ENCODE measurements around the gene CHST6. TPM values are rescaled to one million over a fixed set of nuclear protein-coding genes. Genes with fewer than 3 reads are reported as not detected.

Gene CHST6
- total and polyA plus RNA-seq, 10 of the 15 experiments (the other 5 are each of a cell fraction or from before 2014, with no cell fraction given), result 0.14 to 2.5 (median 0.51) TPM

- no peaks in the 10 kb centered on the region for H3K79me2 ChIP-seq (ENCODE audit: control insufficient read depth, insufficient read depth, low read length)
- WGBS (ENCODE audit: insufficient coverage, insufficient replicate concordance, low lambda C conversion rate, missing lambda C conversion rate), result 82% methylated on average over 29 of the region's 29 CpGs
- no peaks in the 10 kb centered on the region for H3K9me3 ChIP-seq (replicated peaks; ENCODE audit: control insufficient read depth, insufficient read depth, low read length)
- no peaks in the 10 kb centered on the region for H3K36me3 ChIP-seq (ENCODE audit: control insufficient read depth in 2 of 2, insufficient read depth in 2 of 2, low read length in 1 of 2)
- no peak overlapping the region for H2AFZ ChIP-seq (ENCODE audit: control insufficient read depth, low read depth, low read length)
- ChIA-PET SMC1A (ENCODE audit: uncharacterized antibody, unreplicated experiment) (no interaction called here), POLR2A (no interaction called here), CTCF (no interaction called here), RAD21 (ENCODE audit: unreplicated experiment) (interaction anchor here (0.6 kb wide), 1 partner anchor 93 kb away, joined by 5 read pairs; no protein-coding TSS in a partner anchor)
- no peaks in the 10 kb centered on the region for H3K27me3 ChIP-seq (replicated peaks in 1 of 2; ENCODE audit: control insufficient read depth in 2 of 2, insufficient read depth in 2 of 2, low read length in 1 of 2)
- TF ChIP-seq E2F4 (IDR thresholded peaks at IDR 0.05; ENCODE audit: low read depth, low read length) (no peak), TCF12 (IDR thresholded peaks at IDR 0.05; ENCODE audit: low read depth, low read length) (no peak), NBN (IDR thresholded peaks at IDR 0.05) (no peak), SUPT20H (IDR thresholded peaks at IDR 0.05; ENCODE audit: borderline replicate concordance, control insufficient read depth, low read depth, low read length) (no peak), HDAC6 (IDR thresholded peaks at IDR 0.05; ENCODE audit: unreplicated experiment) (no peak), CUX1 (IDR thresholded peaks at IDR 0.05; ENCODE audit: insufficient replicate concordance, low read depth, low read length) (no peak), ZNF24 (IDR thresholded peaks at IDR 0.05) (no peak), RELB (IDR thresholded peaks at IDR 0.05; ENCODE audit: low read depth) (no peak)
- DNase-seq (ENCODE audit: low read depth, low spot score), result no peak
- no peak for FAIRE-seq
- no peak overlapping the region for H3K4me3 ChIP-seq
- H3K4me2 ChIP-seq (ENCODE audit: control insufficient read depth, insufficient read depth), result no peak overlapping the region
- no peak overlapping the region for H3K27ac ChIP-seq (ENCODE audit: control insufficient read depth, insufficient read depth)
- BruUV-seq (replicated peaks), result no TSS peak
- no peak overlapping the region for H3K9ac ChIP-seq (ENCODE audit: control insufficient read depth, insufficient read depth, low read length)
- no peaks in the 10 kb centered on the region for H3K4me1 ChIP-seq (ENCODE audit: control insufficient read depth, insufficient read depth, low read length)
- intact Hi-C loops (cut with micrococcal nuclease; ENCODE audit: unreplicated experiment) (no loop called here), in situ Hi-C loops (cut with MboI) (no loop called here)
- no peak for ATAC-seq
- no peaks in the 10 kb centered on the region for H4K20me1 ChIP-seq (ENCODE audit: control insufficient read depth, insufficient read depth)
Observed at GRCh38 chr16:75529959-75530358, 34.7 kb upstream of the CHST6 start.

Measured in GM12878 (cell line).